GM12801 (cell line): ENCODE data around the gene CLSTN1.
A peak's percentile ranks its signal among the peaks of the same experiment; 100 is the strongest.

Source experiments
- TF ChIP-seq, protein P1 (sequence below): IDR thresholded peaks from one replicate; pipeline ENCODE4 v1.5.1; 2011; ENCODE audit warnings: control low read depth; ENCODE audit not compliant: insufficient read length; ENCODE audit errors: extremely low read depth

The CLSTN1 gene

DNA sequence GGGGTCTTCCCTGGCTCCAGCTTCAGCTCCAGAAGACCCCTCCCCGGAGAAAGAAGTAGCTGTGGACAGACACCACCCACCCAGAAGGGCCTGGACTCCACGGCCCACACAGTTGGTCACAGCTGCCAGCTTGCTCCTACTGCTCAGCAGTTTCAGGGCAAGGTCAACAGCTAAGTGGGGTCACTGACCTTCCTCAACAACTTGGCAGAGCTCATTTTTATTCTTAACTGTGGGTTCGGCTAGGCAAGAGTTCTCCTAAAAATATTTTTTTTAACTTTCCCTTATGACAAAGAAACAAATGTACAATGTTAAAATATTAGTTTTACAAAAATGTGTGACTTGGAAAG lies 44.5 kb upstream of the CLSTN1 start:
- TF ChIP-seq, protein P1, sequence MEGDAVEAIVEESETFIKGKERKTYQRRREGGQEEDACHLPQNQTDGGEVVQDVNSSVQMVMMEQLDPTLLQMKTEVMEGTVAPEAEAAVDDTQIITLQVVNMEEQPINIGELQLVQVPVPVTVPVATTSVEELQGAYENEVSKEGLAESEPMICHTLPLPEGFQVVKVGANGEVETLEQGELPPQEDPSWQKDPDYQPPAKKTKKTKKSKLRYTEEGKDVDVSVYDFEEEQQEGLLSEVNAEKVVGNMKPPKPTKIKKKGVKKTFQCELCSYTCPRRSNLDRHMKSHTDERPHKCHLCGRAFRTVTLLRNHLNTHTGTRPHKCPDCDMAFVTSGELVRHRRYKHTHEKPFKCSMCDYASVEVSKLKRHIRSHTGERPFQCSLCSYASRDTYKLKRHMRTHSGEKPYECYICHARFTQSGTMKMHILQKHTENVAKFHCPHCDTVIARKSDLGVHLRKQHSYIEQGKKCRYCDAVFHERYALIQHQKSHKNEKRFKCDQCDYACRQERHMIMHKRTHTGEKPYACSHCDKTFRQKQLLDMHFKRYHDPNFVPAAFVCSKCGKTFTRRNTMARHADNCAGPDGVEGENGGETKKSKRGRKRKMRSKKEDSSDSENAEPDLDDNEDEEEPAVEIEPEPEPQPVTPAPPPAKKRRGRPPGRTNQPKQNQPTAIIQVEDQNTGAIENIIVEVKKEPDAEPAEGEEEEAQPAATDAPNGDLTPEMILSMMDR = no peak

DNA sequence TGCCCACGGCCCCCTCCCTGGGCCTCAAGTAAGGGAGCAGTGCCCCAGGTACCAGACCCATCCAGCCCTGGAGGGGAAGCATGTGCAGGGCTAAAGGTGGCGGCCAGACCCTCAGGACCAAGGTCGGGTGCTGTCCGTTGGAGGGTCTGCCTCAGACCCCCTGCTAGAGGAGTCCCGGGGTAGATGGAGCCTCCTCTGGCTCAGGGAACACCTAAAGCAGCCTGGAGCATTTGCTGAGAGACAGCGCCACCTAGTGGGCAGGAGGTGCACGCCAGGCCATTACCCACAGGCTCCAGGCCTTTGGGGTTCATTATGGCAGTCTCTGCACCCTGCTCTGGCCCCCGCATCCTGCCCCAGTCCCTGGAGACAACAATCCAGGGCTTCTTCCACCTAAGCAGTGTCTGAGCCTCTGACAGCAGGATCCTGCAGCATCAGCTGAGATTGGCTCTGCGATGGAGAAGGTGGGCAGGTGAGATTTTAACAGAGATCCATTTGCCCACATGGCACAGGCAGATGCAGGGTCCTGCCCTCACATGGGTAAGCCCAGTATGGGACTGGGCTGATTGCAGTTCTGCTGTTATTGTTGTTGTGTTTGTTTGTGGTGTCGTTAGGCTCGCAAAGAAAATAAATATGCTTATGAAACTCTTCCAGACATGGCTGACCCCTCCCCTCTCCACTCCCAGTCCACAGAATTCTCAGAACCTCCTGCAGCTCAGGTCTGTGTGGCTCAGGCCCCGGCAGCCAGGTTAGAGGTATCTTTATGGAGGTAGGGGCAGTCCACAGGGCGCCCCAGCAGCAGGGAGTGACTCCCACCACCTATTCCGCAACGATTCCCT lies 43.9 kb upstream of the CLSTN1 start:
- TF ChIP-seq, protein P1 = peak; percentile 74

DNA sequence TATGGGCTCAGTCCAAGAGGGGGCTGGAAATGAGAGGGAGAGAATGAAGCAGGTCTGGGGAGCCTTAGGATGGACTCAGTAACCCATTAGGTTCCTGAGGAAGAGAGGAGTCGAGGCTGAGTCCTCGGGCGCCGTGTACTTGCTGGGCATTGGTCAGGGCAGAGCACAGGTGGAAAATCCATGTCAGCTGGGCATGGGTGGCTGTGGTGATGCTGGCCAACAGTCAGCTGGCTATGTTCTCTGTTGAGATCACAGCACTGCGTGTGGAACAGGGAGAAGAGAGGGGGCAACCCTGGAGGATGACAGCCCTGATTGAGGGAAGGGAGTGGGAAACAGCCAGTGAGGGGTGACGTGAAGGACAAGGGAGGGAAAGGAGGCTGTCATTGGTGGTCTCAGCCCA lies 43.1 kb upstream of the CLSTN1 start:
- TF ChIP-seq, protein P1 = no peak

DNA sequence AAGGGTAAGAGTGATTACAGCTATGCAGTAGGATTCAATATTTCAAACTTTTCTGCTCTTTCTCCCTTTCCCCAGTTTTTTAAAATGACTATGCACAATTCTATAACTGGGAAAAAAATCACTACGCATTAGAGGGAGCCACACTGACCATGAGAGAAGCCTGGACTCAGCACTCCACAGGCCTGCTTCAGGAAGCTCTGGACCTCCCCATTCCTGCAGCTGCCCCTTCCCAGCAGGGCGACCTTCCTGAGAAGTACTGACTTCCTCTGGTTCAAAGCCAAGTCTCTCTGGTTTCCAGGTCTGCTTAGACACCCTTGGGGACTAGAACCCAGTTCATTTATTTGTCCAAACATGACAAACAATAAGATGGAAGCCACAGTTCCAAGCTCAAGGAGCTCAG lies 42.0 kb upstream of the CLSTN1 start:
- TF ChIP-seq, protein P1 = no peak

DNA sequence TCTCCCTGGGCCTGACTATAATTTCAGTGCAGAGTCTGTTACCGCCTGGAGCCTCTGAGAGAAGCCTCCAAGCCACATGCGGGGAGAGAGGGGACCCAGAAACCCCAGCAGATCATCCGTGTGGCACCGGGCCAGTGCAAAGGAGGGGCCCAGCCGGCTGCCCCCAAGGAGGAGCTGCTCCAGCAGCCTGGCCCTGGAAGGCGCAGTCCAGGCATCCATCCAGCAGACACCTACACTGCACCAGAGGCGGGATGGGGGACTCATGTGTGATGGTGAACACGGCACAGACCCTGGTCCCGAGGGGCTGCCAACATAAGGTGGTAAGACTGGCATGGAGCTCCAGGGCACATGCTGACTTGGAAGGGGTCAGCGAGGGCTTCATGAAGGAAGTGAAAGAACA lies 39.6 kb upstream of the CLSTN1 start:
- TF ChIP-seq, protein P1 = no peak

DNA sequence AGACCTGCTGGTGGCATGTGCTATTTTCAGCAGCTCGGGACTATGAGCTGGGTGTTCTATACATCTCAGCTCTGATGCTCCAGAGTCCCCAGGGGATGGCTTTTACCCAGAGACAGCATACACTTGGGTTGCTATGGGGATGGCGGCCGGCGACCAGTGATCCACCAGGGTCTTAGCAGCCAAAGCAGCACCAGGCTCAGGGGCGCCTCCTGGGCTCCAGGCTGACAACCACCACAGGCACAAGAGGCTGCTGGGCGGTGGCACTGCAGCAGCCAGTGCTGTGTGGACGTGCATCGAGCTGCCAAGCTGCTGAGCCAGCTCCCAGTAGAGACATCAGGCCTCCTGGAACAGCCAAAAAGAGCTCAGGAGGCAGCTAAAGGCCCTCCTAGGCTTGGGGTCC lies 37.6 kb upstream of the CLSTN1 start:
- TF ChIP-seq, protein P1 = no peak

DNA sequence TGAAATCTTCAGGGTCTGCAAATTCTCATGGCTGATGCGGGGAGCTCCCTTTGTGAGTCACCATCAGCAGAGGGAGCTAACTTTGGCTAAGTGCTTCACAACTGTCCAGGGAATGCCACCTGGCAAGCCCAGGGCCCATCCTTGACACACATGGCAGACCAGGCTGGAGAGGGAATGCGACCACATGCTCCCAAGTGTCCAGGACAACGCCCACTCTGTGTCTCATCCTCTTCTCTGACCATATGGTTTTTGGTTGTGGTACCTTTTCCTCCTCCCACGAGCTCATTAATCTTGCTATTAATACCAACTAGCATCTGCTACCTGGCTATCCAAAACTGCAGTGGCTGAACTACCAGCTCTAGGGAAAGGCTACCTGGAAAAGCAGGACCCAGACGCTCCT lies 37.1 kb upstream of the CLSTN1 start:
- TF ChIP-seq, protein P1 = no peak
